ENCODE results near the gene C12orf42. TPM values are rescaled to one million over a fixed set of nuclear protein-coding genes. Genes with fewer than 3 reads are reported as not detected.
A peak's percentile ranks its signal among the peaks of the same experiment; 100 is the strongest.

The C12orf42 gene
- total RNA-seq (ENCODE audit: insufficient read depth, low replicate concordance): 0.48 TPM

GRCh38 chr12:103495469-103496456 is at the start of gene C12orf42:
Gene C12orf42 (minus strand): TSS chr12:103495968. CDS start chr12:103478426, 17,542 bp downstream.
- DNase-seq (ENCODE audit: low spot score): peak; percentile 11

GRCh38 chr12:103542078-103542477 is 46.3 kb upstream of the C12orf42 start:
- DNase-seq (ENCODE audit: low spot score): no peak

GRCh38 chr12:103540319-103540718 is 44.6 kb upstream of the C12orf42 start:
- no peak for DNase-seq (ENCODE audit: low spot score)

- DNase-seq (ENCODE audit: low spot score): no peak
These were observed 42.6 kb upstream of the C12orf42 start for GRCh38 chr12:103538397-103538796.

GRCh38 chr12:103530307-103531066 is 34.7 kb upstream of the C12orf42 start:
- DNase-seq (ENCODE audit: low spot score): no peak

GRCh38 chr12:103529306-103529705 is 33.5 kb upstream of the C12orf42 start:
- DNase-seq (ENCODE audit: low spot score): no peak

- DNase-seq (ENCODE audit: low spot score): no peak
These were observed 28.6 kb upstream of the C12orf42 start for GRCh38 chr12:103524238-103524875.

- no peak for DNase-seq (ENCODE audit: low spot score)
These were observed 28.0 kb upstream of the C12orf42 start for GRCh38 chr12:103523771-103524170.

GRCh38 chr12:103520686-103521215 is 25.0 kb upstream of the C12orf42 start:
- no peak for DNase-seq (ENCODE audit: low spot score)

- no peak for DNase-seq (ENCODE audit: low spot score)
These were observed 23.9 kb upstream of the C12orf42 start for GRCh38 chr12:103519632-103520031.

- no peak for DNase-seq (ENCODE audit: low spot score)
These were observed 23.1 kb upstream of the C12orf42 start for GRCh38 chr12:103518899-103519298.

- no peak for DNase-seq (ENCODE audit: low spot score)
These were observed 21.4 kb upstream of the C12orf42 start for GRCh38 chr12:103517161-103517560.

GRCh38 chr12:103515341-103515740 is 19.6 kb upstream of the C12orf42 start:
- DNase-seq (ENCODE audit: low spot score): no peak

- DNase-seq (ENCODE audit: low spot score): no peak
These were observed 18.1 kb upstream of the C12orf42 start for GRCh38 chr12:103513875-103514274.

GRCh38 chr12:103505371-103506236 is 9.8 kb upstream of the C12orf42 start:
- DNase-seq (ENCODE audit: low spot score): no peak

- no peak for DNase-seq (ENCODE audit: low spot score)
These were observed 8.8 kb upstream of the C12orf42 start for GRCh38 chr12:103504606-103505005.

GRCh38 chr12:103503546-103504480 is 8.0 kb upstream of the C12orf42 start:
- DNase-seq (ENCODE audit: low spot score): no peak

GRCh38 chr12:103501447-103501846 is 5.7 kb upstream of the C12orf42 start:
- DNase-seq (ENCODE audit: low spot score): no peak

- DNase-seq (ENCODE audit: low spot score): peak; percentile 15
These were observed 3.8 kb upstream of the C12orf42 start for GRCh38 chr12:103499571-103499970.

Measured in umbilical cord (tissue), 2 donors.